HL-60 (cell line): ENCODE results near the gene MED10.

ENCODE experiments used
- CTCF ChIP-seq: IDR thresholded peaks from one replicate; pipeline ENCODE4 v1.5.1; 2011; ENCODE audit warnings: low read length, control low read depth, inconsistent platforms; ENCODE audit not compliant: insufficient read depth
- GABPA ChIP-seq: IDR thresholded peaks from 2 replicates; pipeline ENCODE4 v1.6.1; 2012; ENCODE audit warnings: low read depth
- POLR2AphosphoS5 ChIP-seq: IDR thresholded peaks from 2 replicates; pipeline ENCODE4 v1.6.1; 2012; ENCODE audit warnings: low read depth
- REST ChIP-seq: IDR thresholded peaks from 2 replicates; pipeline ENCODE4 v1.6.1; 2012; ENCODE audit warnings: low read depth; ENCODE audit not compliant: insufficient replicate concordance
- SPI1 ChIP-seq: IDR thresholded peaks from 2 replicates; pipeline ENCODE4 v1.6.1; 2012; ENCODE audit warnings: low read depth, mild to moderate bottlenecking, borderline replicate concordance

DNA sequence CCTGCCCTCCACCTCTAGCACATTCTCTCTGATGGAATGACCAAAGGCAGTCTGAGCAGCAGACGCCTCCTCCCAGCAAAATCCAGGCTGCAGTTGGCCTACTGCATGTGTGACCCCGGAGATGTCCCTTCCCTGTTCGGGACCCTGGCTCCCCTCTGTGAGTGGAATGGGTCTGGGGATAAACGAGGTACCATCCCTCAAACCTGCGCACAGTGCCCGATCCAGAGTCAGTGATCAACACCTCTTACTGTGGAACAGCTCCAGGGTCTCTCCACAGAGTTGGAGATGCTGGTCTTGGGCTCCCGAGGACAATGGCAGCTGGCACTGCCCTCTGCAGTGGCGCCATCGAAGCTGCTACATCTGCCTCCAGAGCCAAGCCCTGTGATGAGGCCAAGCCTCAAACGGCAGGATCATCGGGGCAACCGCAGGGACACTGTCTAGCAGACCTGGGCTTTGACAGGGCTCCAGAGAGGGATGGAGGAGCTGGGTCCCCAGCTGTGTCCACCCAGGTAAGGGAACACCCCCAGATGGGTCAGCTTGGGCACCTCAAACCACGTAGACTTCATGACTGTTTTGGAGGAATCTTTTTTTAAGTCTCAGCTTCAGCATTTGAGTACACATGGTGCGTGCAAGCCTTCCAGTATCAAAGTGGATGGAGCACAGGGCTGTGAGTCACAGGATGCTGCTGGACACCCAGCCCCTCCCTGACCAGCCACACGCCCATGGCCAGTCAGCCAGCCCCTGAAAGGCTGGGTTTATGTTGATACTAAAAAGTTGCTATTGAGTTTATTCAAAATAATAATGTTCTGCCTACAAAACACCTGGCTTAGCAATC, 13.0 kb downstream of the MED10 start:
- TF ChIP-seq CTCF (no peak), REST (no peak), GABPA (no peak), POLR2AphosphoS5 (no peak), SPI1 (no peak)
